Hepatocyte (in vitro differentiated cells): ENCODE measurements around the gene LMO2.

Experiments
- CTCF ChIP-seq: fragments of 200-600 bp; sonication (generic); IDR thresholded peaks from 2 replicates; pipeline ENCODE4 v1.5.1; 2016; ENCODE audit warnings: antibody characterized with exemption, mild to moderate bottlenecking; ENCODE audit not compliant: poor library complexity
- EZH2 ChIP-seq: fragments of 200-600 bp; sonication (generic); IDR thresholded peaks from 2 replicates; pipeline ENCODE4 v1.6.1; 2016; ENCODE audit warnings: antibody characterized with exemption, mild to moderate bottlenecking, borderline replicate concordance
- EZH2phosphoT487 ChIP-seq: fragments of 200-600 bp; sonication (generic); IDR thresholded peaks from one replicate; pipeline ENCODE4 v1.6.1; 2018; ENCODE audit warnings: antibody characterized with exemption, mild to moderate bottlenecking, low read depth, moderate library complexity; ENCODE audit not compliant: unreplicated experiment, severe bottlenecking

DNA sequence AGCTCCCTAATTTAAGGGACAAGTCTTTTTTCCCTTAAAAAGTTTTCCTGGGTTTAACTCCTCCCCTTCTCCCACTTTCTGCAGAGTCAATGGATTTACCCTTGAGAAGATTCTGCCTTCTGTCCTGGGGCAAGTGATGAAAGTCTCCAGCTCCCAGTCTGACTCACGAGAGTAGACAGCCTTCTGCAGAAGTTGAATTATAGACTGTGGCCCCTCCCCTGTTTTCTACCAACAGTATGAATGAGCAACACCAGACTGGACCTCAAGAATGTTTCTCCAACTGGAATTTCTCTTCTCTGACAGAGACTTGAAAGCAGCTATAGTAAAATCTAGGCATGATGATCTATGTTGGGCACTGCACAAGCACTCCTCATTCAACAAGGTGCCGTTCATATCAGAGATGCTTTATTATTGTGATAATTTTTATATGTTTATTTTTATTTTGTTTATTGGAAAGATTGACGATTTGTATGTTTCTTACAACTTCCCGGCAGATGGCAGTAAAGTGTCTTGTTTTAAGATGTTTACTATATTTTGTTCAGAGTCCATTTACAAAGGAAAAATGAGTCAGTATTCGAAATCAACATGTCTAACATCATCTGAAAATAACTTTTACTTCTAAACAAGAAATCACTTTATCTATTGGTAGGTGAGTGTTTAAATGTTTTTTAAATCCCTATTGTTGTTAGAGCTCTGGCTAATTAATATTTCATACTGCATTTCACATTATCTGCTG, 56.6 kb downstream of the LMO2 start:
- TF ChIP-seq CTCF (peak; percentile 55), EZH2 (no peak), EZH2phosphoT487 (no peak)
